HEK293 (cell line): ENCODE results near the gene TRA2B.

Source experiments
- CTCF ChIP-seq: fragments of 450-650 bp; formaldehyde crosslinking; IDR thresholded peaks from 2 replicates; pipeline ENCODE4 v1.5.1; 2016; ENCODE audit warnings: missing biosample characterization, missing genetic modification characterization
- GFI1B ChIP-seq: fragments of 450-650 bp; formaldehyde crosslinking; IDR thresholded peaks from 2 replicates; pipeline ENCODE4 v1.5.1; 2016; ENCODE audit warnings: missing biosample characterization, missing genetic modification characterization
- HOXD13 ChIP-seq: sonication (generic); formaldehyde crosslinking; IDR thresholded peaks from 2 replicates; pipeline ENCODE4 v1.8.0; 2022; ENCODE audit warnings: missing genetic modification reagents, borderline replicate concordance
- KLF16 ChIP-seq: fragments of 450-650 bp; formaldehyde crosslinking; IDR thresholded peaks from 2 replicates; pipeline ENCODE4 v1.5.1; 2017; ENCODE audit warnings: missing biosample characterization, missing genetic modification characterization
- REST ChIP-seq: fragments of 450-650 bp; formaldehyde crosslinking; IDR thresholded peaks from 2 replicates; pipeline ENCODE4 v1.5.1; 2016; ENCODE audit warnings: missing biosample characterization, missing genetic modification characterization
- SETDB1 ChIP-seq: IDR thresholded peaks from one replicate; pipeline ENCODE4 v1.6.1; 2017; ENCODE audit warnings: mild to moderate bottlenecking, low read length, moderate library complexity, mixed read lengths; ENCODE audit not compliant: insufficient read length
- TCF7L2 ChIP-seq: IDR thresholded peaks from 2 replicates; pipeline ENCODE4 v1.6.1; 2011; ENCODE audit warnings: low read depth, mild to moderate bottlenecking, inconsistent platforms, low read length, moderate library complexity, borderline replicate concordance
- ZNF18 ChIP-seq: fragments of 450-650 bp; formaldehyde crosslinking; IDR thresholded peaks from 2 replicates; pipeline ENCODE4 v1.5.1; 2016; ENCODE audit warnings: missing biosample characterization, missing genetic modification characterization
- ZNF341 ChIP-seq: fragments of 450-650 bp; formaldehyde crosslinking; IDR thresholded peaks from 2 replicates; pipeline ENCODE4; 2016; ENCODE audit warnings: low read depth, missing biosample characterization, missing genetic modification characterization

GRCh38 chr3:185912929-185913901 lies 24.6 kb downstream of the TRA2B start:
- TF ChIP-seq CTCF (tag by site-specific recombination) (no peak), KLF16 (no peak), REST (no peak), SETDB1 (no peak), GFI1B (tag by site-specific recombination) (no peak), ZNF18 (no peak), HOXD13 (CRISPR knock-in tag) (no peak), TCF7L2 (no peak), ZNF341 (tag by site-specific recombination) (no peak)
